Ovary (tissue), 9 donors: Measurements from ENCODE around the gene FGF9. TPM values are rescaled to one million over a fixed set of nuclear protein-coding genes. Genes with fewer than 3 reads are reported as not detected.

Experiments
- DNase-seq, 5 donors: peaks; one replicate each; pipeline ENCODE4 v3.0.0-alpha.2; 2019 to 2020
- H3K27ac ChIP-seq, 2 donors: fragments of 200-600 bp; one replicate each; pipeline versions ENCODE4 v1.5.1 to v1.8.0; 2019 to 2022
- H3K27me3 ChIP-seq: fragments of 200-600 bp; one replicate; pipeline ENCODE4 v1.8.0; 2022
- H3K36me3 ChIP-seq: fragments of 200-600 bp; sonication (generic); one replicate; pipeline ENCODE4 v1.5.1; 2019
- H3K4me1 ChIP-seq: one replicate; pipeline ENCODE4 v1.8.1; 2013; ENCODE audit warnings: mild to moderate bottlenecking, moderate library complexity; ENCODE audit not compliant: insufficient read depth
- H3K4me3 ChIP-seq: fragments of 200-600 bp; sonication (generic); one replicate; pipeline ENCODE4 v1.5.1; 2017
- H3K9me3 ChIP-seq, 2 donors: fragments of 200-600 bp in 1 of 2; sonication (generic) in 1 of 2; one replicate each; pipeline versions ENCODE4 v1.5.1 to v1.8.1; 2013 to 2019; ENCODE audit warnings: mild to moderate bottlenecking in 1 of 2, moderate library complexity in 1 of 2
- EP300 ChIP-seq: sonication (generic); formaldehyde crosslinking; IDR thresholded peaks from one replicate; pipeline ENCODE4 v1.6.1; 2017; ENCODE audit warnings: antibody characterized with exemption
- POLR2A ChIP-seq: fragments of 450-650 bp; IDR thresholded peaks from one replicate; pipeline ENCODE4 v1.6.1; 2017; ENCODE audit warnings: antibody characterized with exemption, mild to moderate bottlenecking, moderate library complexity
- WGBS, 3 donors: extraction: QIAGEN DNeasy Blood & Tissue Kit in 1 of 3; methylation state at CpG; one replicate each; pipeline versions ENCODE4 v1.1.5 to v1.1.7; 2013 to 2017; 5-methylcytosine and 5-hydroxymethylcytosine counted together
- intact Hi-C, 4 donors: fragments of 100-400 bp; cut with DNase I; formaldehyde crosslinking; loops; one replicate each; pipeline versions ENCODE4 v1.11.0 to v1.15.1; 2022 to 2023
- polyA plus RNA-seq, 2 donors: library from polyadenylated mRNA; stranded (reverse); fragments of 200-250 nt in 1 of 2; fragments of 350-450 nt in 1 of 2; fragmentation: Illumina TruSeq in 1 of 2; extraction: RNeasy Lipid Tissue Mini Kit (QIAGEN cat#74804) in 1 of 2; gene quantifications; one replicate each; pipeline ENCODE4 v1.2.3, GENCODE V29; 2013 to 2014
- total RNA-seq, 7 donors: library from RNA; depleted of rRNA in 2 of 7; stranded (reverse); fragments of >200 nt in 2 of 7; fragmentation: NEBNext Ultra II Directional in 3 of 7; extraction: Animal tissue kit (Norgen Biotek cat#: 25700) in 3 of 7; gene quantifications; one replicate each; pipeline versions ENCODE4 v1.1.0 to v1.2.4, GENCODE V29; 2016 to 2023
- TF ChIP-seq, protein P1 (sequence below), 3 donors: fragments of 450-650 bp in 2 of 3; fragments of 200-600 bp in 1 of 3; IDR thresholded peaks; one replicate each; pipeline versions ENCODE4 v1.5.1 to v1.8.0; 2016 to 2022; ENCODE audit warnings: antibody characterized with exemption in 3 of 3, mild to moderate bottlenecking in 1 of 3
- donor health status: DM: no; HTN: no; CAD: no; lungs with moderate emphysema.
- donor health status: DM: no; HTN: no; CAD: no.
- donor health status: Bipolar disorder and iron deficiency.
- donor health status: DM: yes; HTN: yes; CAD: no.
- donor health status: DM: no; HTN: no; CAD: no.
- donor health status: DM: yes; HTN: yes; CAD: no.

The FGF9 gene
- total and polyA plus RNA-seq, 9 donors: 0.15 to 2.8 (median 0.81) TPM

DNA sequence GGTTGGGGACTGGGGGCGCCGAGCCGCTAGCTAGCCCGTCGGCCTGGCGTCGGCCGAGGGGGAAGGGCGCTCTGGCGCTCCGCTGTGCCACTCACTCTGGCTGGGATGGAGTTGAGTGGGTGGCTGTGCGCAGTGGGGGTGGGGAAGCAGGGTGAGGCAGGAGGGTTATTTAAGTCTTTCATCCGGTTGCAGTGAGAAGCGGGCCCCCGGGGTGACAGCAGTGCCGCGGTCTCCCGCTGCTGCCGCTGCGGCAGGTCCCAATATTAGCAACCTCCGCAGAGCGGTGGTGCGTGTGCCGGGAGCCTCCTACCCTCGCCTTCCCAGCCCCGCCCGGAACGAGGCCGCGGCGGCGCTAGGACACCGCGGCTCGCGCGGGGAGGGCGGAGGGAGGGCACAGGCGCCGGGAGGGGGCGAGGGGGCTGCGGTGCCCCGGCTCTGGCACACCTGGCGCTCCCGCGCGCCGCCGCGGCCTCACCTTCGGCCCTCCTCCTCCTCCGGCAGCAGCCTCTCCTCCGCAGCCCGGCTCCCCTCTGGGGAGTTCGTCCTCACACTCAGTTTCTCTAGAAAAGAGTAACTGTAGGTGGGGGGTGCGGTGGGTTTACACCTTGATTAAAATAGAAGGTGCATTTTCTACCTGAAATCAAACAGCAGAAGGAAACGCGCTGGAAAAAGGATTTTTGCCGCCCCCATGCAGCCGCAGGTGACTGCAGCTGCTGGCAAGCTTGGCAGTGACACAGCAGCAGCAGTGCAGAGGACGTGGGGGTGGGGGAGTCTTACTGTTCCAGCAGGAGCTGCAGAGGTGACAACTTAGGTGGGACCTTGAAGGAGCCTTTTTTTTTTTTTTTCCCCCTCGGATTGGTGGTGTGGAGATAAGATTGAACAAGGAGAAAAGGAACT is 4.5 kb downstream of the FGF9 start:
- intact Hi-C loops: no loop called here
- no peak overlapping the region for H3K27ac ChIP-seq
- DNase-seq: peak in 1 of 5 donors; percentile 21
- H3K4me3 ChIP-seq: peak overlapping the region; percentile 61
- TF ChIP-seq EP300 (no peak), POLR2A (no peak)
- TF ChIP-seq, protein P1, sequence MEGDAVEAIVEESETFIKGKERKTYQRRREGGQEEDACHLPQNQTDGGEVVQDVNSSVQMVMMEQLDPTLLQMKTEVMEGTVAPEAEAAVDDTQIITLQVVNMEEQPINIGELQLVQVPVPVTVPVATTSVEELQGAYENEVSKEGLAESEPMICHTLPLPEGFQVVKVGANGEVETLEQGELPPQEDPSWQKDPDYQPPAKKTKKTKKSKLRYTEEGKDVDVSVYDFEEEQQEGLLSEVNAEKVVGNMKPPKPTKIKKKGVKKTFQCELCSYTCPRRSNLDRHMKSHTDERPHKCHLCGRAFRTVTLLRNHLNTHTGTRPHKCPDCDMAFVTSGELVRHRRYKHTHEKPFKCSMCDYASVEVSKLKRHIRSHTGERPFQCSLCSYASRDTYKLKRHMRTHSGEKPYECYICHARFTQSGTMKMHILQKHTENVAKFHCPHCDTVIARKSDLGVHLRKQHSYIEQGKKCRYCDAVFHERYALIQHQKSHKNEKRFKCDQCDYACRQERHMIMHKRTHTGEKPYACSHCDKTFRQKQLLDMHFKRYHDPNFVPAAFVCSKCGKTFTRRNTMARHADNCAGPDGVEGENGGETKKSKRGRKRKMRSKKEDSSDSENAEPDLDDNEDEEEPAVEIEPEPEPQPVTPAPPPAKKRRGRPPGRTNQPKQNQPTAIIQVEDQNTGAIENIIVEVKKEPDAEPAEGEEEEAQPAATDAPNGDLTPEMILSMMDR (IDR thresholded peaks at IDR 0.05): no peak
- peaks cover 6% of the 10 kb centered on the region for H3K4me1 ChIP-seq
- H3K27me3 ChIP-seq: no peaks in the 10 kb centered on the region
- no peaks in the 10 kb centered on the region for H3K9me3 ChIP-seq
- no peaks in the 10 kb centered on the region for H3K36me3 ChIP-seq
- 2 to 4% (median 2%) methylated on average over 32 to 62 of the region's 62 CpGs for WGBS, 3 donors

DNA sequence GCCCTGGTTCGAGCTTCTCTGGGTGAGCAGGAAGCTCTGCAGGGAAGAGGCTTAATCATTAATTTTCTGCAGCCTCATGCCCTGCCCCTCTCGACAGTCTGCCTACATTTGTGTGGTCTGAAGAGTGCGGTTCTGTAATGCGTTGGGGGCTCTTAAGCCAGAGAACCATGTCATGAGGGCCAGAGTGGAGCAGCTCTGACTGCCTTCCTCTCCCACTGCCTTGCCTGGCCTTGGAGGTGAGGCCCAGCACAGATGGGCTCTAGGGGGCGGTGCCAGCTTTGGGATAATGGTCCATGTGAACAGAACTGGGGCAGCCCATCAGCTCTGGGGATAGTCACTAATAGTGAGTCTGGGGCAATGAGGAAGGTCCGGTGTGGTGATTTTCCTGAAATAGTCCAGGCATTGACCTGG is 5.7 kb downstream of the FGF9 start:
- H3K4me3 ChIP-seq: no peak overlapping the region
- no peak overlapping the region for H3K27ac ChIP-seq
- WGBS, 3 donors: 79 to 85% (median 80%) methylated on average over 6 of the region's 6 CpGs
- TF ChIP-seq POLR2A (no peak), EP300 (no peak)
- TF ChIP-seq, protein P1 (IDR thresholded peaks at IDR 0.05): no peak
- no peaks in the 10 kb centered on the region for H3K9me3 ChIP-seq
- no peaks in the 10 kb centered on the region for H3K36me3 ChIP-seq
- H3K27me3 ChIP-seq: no peaks in the 10 kb centered on the region
- DNase-seq: no peak
- intact Hi-C loops: no loop called here
- H3K4me1 ChIP-seq: peaks cover 6% of the 10 kb centered on the region

DNA sequence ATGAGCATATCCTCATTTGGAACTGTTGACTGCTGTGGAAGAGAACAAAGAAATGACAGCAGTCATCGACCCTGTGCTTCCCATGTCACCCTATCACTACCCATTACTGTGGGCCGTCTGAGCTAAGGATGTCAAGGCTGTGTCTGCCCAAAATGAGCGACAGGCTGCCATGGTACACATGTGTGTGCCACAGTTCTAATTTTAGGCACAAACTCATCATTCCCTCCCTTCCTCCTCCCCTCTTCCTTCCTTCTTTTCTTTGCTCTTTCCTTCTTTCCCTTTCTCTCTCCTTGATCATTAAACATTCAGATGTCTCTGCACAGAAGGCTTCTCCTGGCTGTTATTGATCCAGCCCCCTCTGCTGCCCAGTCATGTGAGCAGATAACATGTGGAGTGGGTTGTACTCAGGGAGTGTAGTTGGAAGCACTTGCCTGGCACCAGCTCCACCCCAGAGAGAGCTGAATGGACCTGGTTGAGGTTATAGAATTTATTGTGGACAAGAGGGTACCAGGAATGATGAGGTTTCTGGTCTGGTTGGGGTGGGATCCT is 6.3 kb downstream of the FGF9 start:
- Histone ChIP-seq H3K4me3 (no peak overlapping the region), H3K9me3 (no peaks in the 10 kb centered on the region), H3K4me1 (peaks cover 6% of the 10 kb centered on the region), H3K36me3 (no peaks in the 10 kb centered on the region), H3K27me3 (no peaks in the 10 kb centered on the region), H3K27ac (no peak overlapping the region)
- intact Hi-C loops: no loop called here
- no peak for TF ChIP-seq EP300
- TF ChIP-seq, protein P1 (IDR thresholded peaks at IDR 0.05): no peak
- no peak for TF ChIP-seq POLR2A
- no peak for DNase-seq
- WGBS, 3 donors: 77 to 86% (median 82%) methylated on average over 3 of the region's 3 CpGs

DNA sequence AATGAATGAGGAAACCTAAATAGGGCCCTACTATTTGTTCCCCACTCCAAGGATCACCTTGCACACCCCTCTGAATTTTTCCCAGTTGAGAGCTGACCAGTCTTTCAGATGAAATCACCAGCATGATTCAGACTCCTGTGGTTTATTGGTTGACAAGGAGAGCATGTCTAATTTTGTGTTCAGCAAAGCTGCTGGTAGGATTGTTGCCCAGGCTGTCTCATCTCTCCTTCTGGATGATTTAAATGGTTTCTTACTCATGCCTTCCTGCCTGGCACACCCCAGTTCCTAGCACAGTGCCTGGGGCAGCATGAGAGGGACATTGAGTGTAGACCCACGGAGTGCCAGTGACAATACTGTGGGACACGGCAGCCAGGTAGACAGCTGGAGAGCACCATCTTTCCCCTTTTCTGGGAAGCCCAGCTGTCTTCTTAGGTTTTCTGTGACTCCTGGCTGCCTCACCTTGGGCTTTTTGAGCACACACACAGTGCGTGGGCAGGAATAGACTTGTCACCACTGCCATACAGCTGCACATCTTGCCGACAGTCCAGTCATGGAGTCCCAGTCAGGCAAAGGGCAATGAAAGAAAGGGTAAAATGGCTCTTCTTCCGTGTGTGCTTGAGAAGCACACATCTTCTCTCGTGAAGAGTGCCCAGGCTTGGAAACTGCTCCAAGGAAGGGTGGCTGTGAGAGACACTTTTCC is 12.3 kb downstream of the FGF9 start:
- H3K4me1 ChIP-seq: no peaks in the 10 kb centered on the region
- no peak for TF ChIP-seq EP300
- TF ChIP-seq, protein P1 (IDR thresholded peaks at IDR 0.05): no peak
- TF ChIP-seq POLR2A: no peak
- no peak overlapping the region for H3K4me3 ChIP-seq
- DNase-seq: no peak
- intact Hi-C loops: no loop called here
- no peak overlapping the region for H3K27ac ChIP-seq
- no peaks in the 10 kb centered on the region for H3K36me3 ChIP-seq
- no peaks in the 10 kb centered on the region for H3K27me3 ChIP-seq
- no peaks in the 10 kb centered on the region for H3K9me3 ChIP-seq
- WGBS, 3 donors: 85 to 90% (median 89%) methylated on average over 6 of the region's 6 CpGs
